HG02588 (cell line): Measurements from ENCODE around the gene DMBX1.

Experiments
- ATAC-seq: cut with Tn5 transposase; IDR thresholded peaks from one replicate; pipeline ENCODE4 v1.9.1; 2021; ENCODE audit warnings: mild to moderate bottlenecking, moderate library complexity; ENCODE audit not compliant: unreplicated experiment

The DMBX1 gene

DNA sequence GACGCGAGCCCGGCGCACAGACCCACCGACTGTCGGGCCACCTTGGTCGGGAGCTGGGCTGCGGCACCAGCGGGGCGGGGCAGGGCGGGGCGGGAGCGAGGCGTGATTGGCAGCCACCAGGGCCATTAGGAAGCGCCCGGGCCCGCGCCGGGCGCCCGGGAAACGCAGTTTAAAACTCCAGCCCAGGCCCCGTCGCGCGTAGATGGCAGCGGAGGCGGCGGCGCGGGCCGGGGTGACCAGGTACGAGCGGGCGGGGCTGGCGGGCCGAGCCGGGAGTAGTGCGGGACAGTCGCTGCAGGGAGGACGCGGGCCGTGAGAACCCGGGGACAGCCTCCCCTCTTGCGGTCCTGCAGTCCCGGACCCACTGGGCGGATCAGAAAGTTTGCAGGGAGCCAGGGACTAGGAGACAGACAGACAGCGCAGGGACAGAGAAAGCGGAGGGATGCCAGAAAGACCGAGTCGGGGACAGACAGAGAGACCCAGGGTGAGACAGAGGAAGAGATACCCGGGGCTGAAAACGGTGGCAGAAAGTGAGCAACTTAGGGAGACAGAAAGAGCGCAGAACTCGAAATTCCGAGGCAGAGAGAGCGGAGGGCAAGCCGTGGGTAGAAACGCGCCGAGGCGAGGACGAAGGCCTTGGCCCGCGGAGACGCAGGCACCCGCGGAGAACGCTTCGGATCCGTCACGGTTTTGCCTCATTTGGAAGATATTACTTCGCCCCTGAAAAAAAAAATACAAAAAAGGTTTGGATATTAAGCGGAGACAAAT lies at the start of gene DMBX1:
Gene DMBX1 (plus strand): TSS at position 199 of the 768 bp plus-strand sequence. CDS start 17,175 bp downstream, outside the sequence.
- no peak for ATAC-seq

DNA sequence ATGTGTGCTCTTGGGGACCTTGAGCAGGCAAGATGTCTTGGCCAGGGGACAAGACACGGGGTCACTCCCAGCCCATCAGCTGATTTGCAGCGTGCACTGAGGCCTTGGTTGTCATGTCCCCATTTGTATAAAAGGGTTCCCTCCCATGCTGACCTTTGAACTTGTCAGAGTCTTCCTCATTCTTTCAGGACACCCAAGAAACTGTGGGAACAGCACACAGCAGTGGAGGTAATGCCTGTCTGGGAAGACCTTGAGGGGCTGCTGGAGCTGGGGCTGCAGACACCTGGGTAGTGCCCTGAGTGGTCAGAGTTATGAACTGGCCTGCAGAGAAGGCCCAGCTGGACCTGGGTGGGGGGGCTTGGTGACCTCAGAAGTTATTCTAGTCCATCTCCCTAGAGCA lies 49.2 kb upstream of the DMBX1 start:
- ATAC-seq: no peak

DNA sequence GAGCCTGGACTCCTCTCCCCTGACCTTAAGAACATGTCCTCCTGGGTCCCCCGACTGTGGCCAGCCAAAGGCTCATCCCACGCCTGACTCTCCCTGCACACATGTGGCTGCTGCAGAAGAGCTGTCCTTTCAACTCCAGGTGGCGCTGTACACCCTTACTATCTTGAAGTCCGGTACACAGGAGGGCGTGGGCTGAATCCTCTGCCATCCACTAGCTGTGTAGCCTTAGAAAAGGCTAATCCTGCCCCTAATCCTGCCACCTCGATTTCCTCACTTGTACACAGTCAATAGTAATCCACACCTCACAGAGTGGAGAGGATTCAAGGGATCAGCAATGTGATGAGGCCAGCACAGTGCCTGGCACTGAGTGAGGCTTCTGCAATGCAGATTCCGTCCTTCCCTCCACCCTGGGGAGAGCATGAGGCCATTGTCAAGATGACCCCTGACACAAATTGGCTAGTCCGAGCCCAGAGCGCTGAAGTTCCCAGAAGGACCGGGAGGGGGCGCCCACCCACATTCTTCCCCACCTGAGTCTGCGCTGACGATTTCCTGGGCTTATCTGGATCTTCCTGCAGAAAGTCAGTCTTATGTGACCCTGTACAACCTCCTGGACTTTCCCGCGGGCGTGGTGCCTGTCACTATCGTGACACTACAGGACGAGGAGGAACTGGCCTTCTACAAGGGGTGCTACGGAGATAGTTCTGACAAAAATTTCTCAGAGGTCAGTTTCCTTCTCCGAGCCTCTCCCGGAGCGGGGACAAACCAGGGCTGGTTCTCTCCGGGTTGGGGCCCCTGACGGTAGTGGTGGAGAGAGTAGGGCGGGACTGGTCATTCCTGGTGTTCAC lies 47.1 kb upstream of the DMBX1 start:
- peak; percentile 50 for ATAC-seq

DNA sequence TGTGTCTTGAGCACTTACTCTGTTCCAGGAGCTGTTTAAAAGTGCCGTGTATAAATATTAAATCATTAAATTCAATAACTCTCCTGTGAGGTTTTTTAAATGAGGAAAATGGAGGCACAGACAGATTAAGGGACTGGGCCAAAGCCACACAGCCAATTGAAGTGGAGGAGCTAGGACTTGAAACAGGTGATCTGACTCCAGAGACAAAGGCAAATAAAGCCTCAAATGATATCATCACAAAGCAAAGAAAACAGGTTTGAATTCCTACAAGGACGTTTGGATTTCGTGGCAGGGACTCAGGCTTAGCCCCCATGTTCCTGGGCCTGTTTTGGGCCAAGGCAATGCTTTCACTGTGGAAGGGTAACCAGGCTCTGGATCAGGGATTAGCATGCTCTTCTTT lies 45.2 kb upstream of the DMBX1 start:
- ATAC-seq: no peak

DNA sequence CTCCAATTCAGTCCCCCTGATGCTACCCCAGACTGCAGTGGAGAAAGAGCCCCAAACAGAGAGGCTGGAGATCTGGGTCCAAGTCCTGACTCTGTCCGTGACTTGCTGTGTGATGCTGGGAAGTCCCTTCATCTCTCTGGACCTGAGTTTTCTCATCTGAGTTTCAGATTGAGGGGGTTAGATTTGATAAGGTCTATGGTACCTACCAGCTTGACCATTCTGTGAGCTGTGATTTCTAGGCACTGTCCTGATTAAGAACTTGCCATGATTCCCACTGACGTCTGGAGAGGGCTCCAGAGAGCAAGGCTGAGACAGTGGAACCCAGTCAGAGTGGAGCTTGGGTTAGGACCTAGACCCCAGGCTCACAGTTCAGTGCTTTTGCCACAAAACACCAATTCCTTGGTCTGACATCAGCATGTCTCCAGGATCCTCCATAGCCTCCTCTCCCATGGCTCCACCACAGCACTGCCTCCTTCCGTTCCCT lies 43.8 kb upstream of the DMBX1 start:
- no peak for ATAC-seq

DNA sequence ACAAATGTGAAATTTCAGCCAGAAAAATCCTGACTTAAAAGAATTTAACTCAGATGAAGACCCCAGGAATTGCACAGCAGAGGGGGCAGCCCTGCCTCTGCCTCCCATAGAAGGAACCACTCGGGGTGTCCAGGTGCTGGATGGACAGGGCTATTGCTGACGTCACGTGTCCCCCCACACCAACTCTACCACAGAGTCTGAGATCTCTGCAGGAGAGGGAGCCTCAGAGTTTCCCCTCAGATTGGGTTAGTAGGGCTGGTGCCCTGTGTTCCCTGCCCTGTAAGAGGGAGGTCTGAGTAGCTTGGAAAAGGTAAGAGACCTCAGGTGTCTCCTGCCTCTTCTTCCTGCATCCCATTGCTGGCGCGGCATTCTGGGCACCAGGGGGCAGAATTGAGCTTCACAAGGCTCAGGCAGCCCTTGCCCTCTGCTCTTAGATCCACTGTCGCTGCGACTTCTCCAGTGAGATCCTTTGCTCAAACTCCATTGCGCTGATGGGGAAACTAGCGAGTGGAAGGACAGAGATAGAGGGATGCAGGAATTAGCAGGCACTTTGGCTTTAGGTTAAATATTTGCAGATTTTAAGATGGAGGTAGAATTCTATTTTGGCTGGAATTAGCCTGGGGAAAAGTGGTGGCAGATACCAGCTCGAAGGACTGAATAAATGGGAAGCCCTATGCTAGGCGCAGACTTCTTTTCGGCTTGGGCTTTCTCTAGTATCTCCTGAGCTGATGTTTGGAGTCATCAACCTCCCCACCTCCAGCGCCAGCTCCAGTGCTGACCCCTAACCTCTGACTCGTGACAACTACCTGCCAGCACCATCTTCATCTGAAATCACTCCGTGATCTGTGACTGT lies 42.8 kb upstream of the DMBX1 start:
- ATAC-seq: no peak

DNA sequence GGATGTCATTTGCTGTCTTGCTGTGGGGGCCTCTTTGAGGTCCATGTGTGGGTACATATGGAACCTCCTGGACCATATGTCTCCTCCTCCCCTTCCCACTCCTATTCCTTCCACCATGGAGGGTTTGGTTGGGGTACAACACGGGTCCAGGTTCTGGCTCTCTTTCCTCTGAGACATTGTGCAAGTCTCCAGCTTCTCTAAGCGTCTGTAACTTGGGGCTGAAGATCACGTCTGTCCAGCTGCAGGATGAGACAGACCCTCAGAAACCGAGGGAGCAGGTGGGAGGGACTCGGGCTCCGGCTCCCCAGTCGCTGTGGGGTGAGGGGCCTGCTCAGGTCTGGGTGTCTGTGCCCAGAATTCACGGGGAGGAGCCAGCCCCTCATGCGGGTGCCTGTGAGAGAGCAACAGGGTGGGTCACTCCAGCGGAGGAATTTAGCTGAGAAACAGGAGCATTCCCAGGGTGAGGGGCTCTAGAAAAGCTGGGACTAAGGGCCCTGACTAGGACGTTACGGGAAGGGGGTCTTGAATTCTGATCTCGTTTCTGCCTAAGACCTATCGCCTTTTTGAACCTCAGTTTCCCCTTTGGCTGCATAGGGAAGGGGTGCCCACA lies 42.0 kb upstream of the DMBX1 start:
- no peak for ATAC-seq

DNA sequence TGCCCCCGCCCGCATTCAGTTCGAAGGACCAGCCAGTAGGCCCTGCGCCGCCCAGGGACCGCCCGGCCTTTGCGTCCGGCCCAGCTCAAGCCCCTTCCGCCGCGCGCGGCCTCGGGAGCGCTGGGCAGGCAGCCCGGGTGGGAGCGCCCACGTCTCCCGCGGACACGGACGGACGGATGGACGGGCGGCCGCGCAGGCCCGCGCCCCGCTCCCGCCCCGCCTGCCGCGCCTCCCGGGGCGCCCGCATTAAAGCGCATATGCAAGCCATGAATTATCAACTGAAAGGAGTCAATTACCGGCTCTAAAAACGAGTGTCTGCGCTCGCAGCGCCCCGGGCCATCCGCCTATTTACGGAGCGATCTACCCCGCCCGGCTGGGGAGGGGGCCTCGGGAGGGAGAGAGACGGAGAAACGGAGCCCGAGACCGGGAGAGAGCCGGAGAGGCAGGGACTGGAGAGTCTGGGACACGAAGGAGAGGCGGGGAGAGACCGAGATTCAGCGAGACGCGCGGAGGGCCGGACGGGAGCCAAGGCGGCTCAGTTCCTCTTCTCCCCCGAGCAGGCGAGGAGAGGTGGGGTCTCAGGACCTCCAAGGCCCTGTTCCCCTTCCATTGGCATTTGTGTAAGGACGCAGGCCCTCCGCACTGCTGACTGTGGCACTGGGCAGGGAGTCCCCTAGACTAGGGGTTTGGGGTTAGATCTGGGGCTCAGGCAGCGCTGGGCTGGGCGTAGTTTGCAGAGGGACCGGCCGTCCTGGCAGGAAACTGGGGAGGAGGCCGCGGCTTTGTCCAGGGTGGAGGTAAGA lies 41.3 kb upstream of the DMBX1 start:
- ATAC-seq: no peak

DNA sequence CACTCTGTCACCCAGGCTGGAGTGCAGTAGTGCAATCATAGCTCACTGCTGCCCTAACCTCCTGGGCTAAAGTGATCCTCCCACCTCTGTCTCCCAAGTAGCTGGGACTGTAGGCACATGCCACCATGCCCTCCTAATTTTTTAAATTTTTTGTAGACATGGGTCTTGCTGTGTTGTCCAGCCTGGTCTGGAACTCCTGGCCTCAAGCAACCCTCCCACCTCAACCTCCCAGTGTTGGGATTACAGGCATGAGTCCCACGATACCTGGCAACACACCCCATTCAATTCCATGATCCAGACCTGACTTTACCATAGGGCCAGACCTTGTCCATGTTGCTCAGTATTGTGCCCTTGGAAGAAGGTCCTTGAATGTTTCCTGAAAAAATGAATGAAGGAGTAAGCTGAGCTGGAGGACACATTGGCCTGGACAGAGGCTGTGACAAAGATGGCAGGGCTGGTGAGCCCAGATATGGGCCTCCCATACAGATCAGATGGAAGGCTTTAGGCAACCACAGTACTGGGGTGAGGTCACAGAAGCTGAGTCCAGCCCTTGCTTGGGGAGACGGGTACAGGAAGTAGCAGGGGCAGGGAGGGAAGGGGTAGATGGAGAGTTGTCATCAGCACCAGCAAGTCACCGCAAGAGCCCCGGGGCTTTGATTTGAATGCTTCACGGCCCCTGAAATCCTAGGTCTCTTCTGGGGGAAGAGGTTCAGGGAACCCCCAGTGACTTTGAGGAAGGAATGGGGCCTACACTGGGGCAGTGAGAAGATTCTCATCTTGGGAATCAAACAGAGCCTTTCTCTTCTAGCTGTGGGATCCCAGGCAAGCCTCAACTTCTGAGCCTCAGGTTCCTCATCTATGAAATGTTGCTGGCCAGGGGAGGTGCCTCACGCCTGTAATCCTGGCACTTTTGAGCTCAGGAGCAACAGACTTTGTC lies 40.1 kb upstream of the DMBX1 start:
- no peak for ATAC-seq

DNA sequence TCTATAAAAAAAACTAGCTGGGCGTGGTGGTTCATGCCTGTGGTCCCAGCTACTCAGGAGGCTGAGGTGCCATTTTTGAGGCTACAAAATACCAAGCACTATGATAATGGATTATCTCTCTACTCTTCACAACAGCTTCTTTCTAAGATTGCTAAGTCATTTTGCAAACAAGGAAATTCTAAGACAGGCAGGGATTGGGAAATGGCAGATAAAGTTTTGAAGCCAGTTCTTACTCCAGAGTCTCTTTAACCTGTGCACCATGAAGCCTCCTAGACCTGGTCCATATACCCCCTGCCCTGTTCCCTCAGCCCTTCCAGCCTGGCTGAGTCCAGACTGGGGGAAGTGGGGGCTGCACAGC lies 39.5 kb upstream of the DMBX1 start:
- no peak for ATAC-seq

DNA sequence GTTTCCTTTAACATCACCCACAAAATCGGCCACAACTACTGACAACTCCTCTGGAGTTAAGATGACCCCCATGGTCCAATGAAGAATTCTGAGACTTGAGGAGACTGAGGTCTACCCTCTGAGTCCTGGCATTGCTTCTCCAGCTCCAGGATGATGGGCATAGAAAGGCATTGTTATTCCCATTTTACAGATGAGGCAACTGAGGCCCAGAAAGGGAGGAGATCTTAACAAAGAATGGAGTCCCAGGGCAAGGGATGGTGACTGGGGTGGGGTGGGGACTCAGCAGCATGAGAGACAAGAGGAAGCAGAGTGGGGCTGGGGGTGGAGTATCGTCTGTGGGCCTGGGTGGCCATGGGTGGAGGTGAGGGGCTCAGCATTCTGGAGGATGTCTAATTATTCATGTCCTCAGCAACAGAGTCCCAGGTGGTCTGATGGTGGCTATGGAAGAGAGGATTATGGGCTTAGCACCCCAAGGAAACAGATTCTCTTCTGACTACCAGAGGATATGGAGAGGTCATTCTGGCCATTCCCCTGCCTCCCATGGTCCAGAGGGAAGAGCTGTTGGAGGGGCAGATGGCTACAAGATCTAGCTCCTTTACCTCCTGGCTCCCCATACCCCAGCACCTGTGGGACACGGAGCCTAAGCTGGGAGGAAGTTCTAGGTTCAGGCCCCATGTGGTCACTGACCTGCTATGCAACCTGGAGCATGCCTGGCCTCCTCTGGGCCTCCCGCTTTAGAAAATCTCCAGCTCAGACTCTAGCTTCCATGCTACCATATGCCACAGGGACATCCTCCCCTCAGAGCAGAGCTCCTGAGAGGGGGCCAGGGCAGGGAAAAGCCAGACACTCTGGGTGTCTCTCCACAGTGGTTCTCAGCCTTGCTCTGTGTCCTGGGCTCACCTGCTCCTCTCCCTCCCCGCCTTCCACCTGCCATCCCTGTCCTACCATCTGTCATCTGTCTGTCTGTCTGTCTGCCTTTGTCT lies 37.4 kb upstream of the DMBX1 start:
- ATAC-seq: no peak

DNA sequence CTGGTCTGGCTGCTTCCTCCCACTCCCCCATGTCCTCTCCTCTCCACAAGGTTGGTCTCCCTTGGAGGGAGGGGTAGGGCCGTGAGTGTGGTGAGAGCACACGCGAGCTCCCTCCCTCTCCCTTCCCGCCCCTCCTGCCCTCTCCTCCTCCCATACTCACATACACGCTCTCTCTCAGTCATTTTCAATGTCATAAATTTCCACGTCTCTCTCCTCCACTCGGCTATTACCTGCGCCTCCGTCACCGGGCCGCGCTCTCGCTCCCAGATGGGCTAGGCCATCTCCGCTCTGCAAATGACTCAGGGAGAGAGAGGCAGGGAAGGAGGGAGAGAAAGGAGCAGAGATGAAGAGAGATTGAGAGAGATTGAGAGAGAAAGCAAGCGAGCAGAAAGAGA lies 36.7 kb upstream of the DMBX1 start:
- ATAC-seq: no peak

DNA sequence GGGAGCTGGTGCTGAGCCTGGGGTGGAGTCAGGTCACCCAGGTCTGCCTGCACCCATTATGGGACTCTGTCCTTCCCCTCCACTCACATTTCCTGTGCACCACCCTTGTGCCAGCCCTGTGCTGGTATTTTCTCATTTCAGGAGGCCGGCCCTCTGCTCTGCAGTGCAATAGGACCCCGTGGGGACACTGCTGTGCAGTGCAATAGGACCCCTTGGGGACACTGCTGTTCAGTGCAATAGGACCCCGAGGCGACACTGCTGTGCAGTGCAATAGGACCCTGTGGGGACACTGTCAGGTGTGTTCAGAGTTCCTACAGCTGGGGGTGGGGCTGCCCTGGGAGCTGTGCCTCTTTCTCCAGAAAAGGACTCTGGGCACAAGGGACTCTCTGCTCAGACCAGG lies 36.2 kb upstream of the DMBX1 start:
- ATAC-seq: no peak

DNA sequence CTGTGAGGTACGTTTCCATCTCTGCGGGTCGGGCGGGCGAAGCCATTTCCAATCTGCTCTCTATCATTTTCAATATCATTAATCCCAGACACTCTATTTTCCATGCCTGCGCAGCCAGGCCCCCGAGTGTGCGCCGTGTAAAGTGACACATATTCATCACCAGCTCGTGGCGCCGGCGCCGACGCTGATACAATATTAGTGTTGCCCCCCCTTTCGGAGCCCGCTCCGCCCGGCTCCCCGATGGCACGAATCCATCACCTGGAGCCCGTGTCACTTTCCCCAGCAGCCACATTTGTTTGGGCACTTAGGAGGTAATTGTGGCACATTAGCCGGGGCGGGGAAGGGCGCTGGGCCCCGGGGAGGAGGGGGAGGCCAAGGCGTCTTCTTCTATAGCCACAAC lies 33.7 kb upstream of the DMBX1 start:
- no peak for ATAC-seq

DNA sequence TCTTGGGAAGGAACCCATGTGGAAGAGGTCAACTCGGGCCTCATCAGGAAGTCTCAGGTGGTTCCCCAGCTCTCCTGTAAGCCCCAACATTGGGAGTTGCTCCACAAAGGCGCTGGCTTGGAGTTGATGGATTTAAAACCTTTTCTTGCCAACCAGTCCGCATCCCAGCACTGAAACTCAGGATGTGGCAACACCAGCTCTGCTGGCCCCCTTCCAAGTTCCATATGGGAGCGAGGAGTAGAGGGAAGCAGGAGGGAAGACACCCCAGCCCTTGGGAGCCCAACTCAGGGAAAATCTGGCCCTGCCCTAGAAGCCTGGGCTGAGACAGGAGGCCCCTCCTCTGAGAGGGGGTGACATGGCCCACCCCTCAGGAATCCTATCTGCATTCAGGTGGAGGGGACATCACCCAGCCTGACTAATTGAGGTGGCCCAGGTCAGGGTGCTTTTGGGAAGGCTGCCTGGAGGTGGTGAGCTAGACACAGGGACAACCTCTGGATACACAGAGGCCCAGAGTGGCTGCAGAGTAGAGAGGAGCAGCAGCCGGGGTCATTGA lies 33.1 kb upstream of the DMBX1 start:
- no peak for ATAC-seq

DNA sequence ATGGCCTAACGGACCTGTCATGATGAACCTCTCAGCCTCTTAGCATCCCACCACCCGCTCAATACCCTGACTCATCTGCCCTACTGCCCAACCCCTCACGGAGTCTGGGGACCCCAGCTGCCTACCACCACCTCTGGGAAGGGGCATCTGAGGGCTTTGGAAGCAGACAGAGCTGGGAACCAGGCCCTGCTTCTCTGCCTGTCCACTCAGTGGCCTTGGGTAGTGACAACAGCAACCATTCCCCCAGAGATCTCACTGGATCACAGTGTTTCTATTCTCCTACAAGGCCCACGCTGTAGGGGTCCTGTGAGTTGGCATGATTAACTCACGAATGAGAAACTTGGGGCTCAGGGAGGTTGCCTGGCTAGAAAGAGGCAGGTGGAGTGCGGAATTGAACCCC lies 32.5 kb upstream of the DMBX1 start:
- ATAC-seq: no peak

DNA sequence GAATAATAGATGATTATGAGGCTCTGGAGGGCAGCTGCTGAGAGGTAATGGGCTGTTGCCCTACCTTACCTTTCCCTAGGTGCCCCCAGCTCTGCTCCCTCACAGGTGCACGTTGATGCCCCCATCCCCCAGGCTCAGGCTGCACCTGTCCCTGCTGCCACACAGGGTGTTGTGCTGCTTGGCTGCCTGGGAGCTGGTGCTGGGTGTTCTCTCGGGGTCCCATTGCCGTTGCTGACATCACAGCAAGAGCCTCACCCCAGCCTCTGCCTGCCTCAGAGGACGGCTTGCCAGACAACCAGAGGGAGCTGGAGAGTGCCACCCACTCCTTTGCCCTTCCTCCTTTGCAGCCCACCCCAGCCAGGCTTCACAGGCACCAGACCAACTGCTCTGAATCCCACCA lies 31.4 kb upstream of the DMBX1 start:
- no peak for ATAC-seq
